Choroid plexus epithelial cell (primary cell): ENCODE measurements around the gene ADGRL1.
A peak's percentile ranks its signal among the peaks of the same experiment; 100 is the strongest.
"Not testable (repeated sequence)": the region's sequence is repeated elsewhere in the genome, so short reads cannot be mapped to it uniquely, and the experiment has no call there.

Experiments
- DNase-seq: peaks from one replicate; pipeline ENCODE4 v3.0.0-alpha.2; 2010; ENCODE audit warnings: low read depth
- H3K4me3 ChIP-seq: 2 replicates; pipeline ENCODE4 v1.5.1; 2011; ENCODE audit warnings: low read depth, mild to moderate bottlenecking, control low read depth, low read length, moderate library complexity
- TF ChIP-seq, protein P1 (sequence below): conservative IDR thresholded peaks from 2 replicates; pipeline ENCODE4 v1.5.1; 2011; ENCODE audit warnings: low read depth, mild to moderate bottlenecking, control low read depth, inconsistent platforms, low read length, moderate library complexity

The ADGRL1 gene

DNA sequence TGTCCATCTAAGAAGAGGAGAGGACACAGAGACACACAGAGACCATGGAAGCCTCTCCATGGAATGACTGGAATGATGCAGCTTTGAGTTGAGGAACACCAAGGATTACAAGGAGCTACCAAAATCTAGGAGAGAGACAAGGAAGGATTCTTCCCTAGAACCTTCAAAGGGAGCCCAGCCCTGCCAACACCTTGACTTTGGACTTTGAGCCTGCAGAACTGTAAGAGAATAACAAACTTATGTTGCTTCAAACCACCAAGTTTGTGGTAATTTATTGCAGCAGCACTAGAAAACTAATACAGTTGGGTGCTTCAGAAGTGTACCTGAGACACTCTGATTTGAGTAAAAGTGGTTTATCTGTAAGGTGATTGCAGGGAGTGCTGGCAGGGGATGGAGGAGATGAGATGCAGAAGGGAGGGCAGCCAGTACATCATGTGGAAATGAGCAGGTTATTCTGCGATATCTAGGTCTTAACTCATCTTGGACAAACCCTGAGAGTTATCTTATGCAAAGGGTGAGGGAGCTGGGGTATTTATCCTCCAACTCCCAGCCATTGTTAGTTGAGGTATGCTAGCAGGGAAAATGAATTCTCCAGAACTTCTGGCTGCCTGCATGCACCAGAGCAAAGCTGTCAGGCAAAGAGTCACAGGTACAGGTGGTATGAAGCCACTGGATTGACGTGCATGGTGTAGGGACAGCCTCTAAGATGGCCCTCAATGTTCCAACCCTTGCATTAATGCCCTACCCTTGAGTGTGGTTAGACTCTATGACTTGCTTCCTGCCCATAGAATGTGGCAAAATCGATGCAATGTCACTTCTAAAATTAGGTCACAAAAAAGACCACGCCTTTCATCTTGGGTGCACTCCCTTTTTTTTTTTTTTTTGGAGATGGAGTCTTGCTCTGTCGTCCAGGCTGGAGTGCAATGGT is 31.3 kb upstream of the ADGRL1 start:
- no peak overlapping the region for H3K4me3 ChIP-seq
- TF ChIP-seq, protein P1, sequence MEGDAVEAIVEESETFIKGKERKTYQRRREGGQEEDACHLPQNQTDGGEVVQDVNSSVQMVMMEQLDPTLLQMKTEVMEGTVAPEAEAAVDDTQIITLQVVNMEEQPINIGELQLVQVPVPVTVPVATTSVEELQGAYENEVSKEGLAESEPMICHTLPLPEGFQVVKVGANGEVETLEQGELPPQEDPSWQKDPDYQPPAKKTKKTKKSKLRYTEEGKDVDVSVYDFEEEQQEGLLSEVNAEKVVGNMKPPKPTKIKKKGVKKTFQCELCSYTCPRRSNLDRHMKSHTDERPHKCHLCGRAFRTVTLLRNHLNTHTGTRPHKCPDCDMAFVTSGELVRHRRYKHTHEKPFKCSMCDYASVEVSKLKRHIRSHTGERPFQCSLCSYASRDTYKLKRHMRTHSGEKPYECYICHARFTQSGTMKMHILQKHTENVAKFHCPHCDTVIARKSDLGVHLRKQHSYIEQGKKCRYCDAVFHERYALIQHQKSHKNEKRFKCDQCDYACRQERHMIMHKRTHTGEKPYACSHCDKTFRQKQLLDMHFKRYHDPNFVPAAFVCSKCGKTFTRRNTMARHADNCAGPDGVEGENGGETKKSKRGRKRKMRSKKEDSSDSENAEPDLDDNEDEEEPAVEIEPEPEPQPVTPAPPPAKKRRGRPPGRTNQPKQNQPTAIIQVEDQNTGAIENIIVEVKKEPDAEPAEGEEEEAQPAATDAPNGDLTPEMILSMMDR = no peak
- no peak for DNase-seq

DNA sequence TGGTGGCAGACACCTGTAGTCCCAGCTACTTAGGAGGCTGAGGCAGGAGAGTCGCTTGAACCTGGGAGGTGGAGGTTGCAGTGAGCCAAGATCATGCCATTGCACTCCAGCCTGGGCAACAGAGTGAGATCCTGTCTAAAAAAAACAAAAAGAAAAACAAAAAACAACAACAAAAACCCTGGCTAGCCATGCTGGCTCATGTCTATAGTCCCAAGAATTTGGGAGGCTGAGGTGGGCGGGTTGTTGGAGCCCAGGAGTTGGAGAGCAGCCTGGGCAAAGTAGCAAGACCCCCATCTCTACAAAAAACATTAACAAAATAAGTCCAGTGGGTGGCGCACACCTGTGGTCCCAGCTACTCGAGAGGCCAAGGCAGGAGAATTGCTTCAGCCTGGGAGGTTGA is 27.0 kb upstream of the ADGRL1 start:
- not testable (repeated sequence) for H3K4me3 ChIP-seq

DNA sequence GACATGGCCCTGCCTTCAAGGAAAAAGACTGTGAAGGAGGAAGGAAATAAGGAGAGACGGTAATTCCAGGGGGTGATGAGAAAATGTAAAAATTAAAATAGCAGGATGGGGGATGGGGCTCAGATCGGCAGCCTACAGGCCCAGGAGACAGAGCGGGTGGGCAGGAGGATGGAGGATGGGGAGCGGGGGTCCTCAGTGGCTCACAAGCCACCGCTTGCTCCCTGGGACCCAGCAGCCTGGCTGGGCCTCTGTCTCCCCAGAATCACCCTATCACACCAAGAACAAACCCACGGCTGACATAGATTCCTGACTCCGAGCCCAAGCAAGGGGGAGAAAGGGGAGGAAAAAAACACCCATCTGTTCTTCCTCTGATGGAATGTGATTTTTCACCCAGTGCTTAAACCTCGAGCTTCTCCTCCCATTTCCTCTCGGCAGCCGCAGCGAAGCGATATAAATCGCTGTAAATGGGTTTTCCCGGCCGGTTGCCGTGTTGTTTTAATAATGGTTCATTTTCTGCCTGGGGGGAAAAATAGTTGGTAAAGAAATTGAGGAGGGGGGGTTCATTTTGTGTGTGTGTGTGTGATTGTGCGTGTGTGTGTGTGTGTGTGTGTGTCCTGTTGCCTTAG is 22.6 kb upstream of the ADGRL1 start:
- DNase-seq = peak; percentile 47
- H3K4me3 ChIP-seq = peak overlapping the region; percentile 8

More for the DNA sequence above, 27.0 kb upstream of the ADGRL1 start:
- DNase-seq = not testable (repeated sequence)

DNA sequence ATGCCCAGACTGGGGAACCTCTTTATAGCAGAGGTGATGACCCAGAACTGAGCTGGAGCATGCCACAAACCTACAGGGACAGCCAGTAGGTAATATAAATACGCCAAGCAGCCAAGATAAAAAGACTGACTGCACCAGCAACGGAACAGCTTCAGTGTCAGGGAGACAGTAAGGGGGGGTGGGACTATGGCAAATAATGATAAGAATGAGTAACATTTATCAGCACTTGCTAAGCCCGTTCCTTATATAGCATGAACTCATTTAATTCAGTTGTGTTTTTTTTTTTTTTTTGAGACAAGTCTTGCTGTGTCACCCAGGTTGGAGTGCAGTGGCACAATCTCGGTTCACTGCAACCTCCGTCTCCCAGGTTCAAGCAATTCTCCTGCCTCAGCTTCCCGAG is 20.5 kb upstream of the ADGRL1 start:
- not testable (repeated sequence) for DNase-seq, H3K4me3 ChIP-seq

DNA sequence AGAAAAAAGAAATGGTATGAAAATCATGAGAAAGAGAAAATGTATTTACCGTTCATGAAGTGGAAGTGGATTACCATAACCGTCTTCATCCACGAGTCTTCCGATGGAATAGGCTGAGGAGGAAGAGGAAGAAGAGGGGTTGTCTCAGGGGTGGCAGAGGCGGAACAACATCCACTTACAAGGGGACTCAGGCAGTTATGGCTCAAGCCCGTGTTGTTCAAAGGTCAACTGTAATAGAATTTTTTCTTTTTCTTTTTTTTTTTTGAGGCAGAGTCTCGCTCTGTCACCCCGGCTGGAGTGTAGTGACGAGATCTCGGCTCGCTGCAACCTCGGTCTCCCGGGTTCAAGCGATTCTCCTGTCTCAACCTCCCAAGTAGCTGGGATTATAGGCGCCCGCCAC is 16.9 kb upstream of the ADGRL1 start:
- no peak overlapping the region for H3K4me3 ChIP-seq
- DNase-seq = no peak
- TF ChIP-seq, protein P1 = no peak

DNA sequence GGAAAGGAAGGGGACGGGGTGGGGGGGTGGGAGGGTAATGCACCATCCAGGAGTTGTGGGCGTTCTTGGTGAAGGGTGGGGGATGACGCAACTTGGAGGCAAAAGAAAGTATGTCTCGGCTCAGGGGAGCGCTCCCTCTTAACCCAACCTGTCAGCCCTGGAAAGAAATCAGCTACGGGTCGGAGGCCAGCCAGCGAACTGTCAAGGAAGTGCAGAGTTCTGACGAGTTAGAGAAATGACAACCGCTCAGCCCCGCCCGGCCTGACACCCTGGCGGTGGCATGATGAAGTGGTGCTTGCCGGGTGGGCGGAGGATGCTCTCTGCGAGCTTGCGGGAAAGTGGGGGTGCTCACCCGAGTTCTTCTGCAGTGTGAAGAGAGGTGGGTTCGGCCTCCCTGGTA is 15.4 kb upstream of the ADGRL1 start:
- not testable (repeated sequence) for H3K4me3 ChIP-seq, DNase-seq
- TF ChIP-seq, protein P1 = peak; percentile 45

DNA sequence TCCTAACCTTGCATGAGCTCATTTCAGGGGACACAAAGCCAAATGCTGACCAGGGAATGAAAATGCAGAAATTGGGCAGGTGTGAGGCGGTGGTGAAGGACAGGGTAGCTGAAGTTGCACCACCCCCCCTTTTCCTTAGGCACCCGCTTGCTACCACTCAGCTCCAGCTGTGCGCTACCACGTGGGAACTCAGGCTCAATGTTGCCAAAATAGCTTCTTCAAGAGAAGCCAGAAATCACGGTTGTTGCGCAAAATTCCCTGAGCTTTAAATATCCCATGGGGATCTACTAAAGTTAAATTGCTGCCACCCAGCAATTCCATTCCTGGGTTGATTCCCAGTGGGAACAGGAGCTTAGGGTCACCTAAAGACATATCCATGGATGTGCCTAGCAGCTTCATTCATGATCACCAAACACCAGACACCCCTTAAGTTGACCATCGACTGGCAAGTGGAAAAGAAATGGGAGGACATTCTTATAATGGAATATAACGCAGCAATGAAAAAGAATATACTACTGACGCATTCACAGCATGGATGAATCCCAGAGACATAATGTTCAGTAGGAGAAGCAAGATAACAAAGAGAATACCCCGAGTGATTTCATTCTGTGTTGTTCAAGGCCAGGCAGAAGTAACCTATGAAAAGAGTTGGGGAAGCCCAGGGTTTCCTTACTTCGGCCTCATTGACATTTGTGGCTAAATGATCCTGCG is 12.8 kb upstream of the ADGRL1 start:
- TF ChIP-seq, protein P1 = no peak
- no peak overlapping the region for H3K4me3 ChIP-seq
- DNase-seq = peak; percentile 29

DNA sequence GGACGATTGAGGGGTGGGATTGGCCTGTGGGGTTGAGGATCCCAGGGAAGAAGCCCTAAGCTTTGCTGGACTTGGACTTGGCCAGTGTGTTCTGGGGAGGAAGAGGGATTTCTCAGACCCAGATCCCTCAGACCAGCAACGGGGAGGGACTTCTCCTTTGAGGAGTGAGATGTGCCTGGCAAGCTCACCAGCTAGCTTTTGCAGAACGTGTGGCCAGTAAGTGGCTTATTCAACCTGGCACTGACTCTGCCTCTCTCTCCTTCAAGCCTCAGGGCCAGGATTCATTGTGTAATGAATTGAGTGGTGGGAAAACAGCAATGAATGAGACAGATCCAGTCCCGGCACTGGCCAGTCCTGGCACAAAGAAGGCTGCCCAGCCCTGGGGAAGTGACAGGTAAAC is 11.9 kb upstream of the ADGRL1 start:
- not testable (repeated sequence) for H3K4me3 ChIP-seq, DNase-seq

DNA sequence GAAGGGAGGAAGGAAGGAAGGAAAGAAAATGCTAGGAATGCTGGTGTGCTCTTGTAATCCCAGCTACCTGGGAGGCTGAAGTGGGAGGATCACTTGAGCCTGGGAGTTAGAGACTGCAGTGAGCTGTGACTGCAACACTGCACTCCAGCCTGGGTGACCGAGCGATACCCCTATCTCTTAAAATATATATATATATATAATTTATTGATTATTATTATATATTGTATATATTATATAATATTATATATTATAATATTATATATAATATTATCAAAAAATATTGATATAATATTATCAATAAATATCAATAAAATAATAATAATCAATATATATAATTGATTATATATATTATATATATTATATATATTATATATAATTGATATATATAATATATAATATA is 8.6 kb upstream of the ADGRL1 start:
- no peak for DNase-seq
- TF ChIP-seq, protein P1 = no peak
- H3K4me3 ChIP-seq = no peak overlapping the region

DNA sequence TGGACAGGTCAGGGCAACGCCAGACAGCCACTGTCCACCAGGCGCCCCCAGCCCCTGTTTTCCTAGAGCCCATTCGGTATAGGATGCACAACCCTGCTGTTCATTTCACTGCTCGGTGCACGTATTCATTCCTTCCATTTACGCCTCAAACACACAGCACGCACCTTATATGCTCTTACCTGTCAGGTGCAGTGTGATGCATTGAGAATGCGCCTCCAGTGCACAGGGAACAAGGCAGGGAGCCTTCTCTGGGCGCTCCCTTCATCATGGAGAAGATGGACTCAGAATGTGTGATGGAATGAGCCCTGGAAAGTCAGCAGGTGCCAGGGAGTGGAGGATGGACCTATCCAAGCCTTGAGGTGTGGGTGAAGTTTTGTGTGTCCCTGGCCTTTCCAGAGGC is 4.2 kb upstream of the ADGRL1 start:
- H3K4me3 ChIP-seq, DNase-seq: not testable (repeated sequence)

DNA sequence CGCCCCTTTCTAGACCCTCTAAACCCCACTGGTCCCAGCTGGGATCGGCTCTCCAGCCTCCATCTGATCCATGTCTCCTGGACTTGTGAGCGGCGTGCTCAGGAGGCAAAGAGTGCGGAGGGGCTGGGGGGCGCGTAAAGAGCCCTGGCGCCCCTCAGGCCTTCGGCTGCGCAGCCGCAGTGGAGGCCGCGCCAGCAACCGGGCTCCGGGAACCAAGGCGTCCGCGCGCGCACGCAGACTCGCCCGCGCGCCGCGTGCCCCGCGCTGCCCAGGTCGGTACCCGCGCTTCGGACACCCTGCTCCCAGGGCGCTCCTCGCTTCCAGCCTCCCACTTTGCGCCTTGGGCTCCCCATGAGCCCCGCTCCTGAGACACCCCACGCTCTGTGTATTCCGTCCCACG is 3.4 kb upstream of the ADGRL1 start:
- H3K4me3 ChIP-seq, DNase-seq: not testable (repeated sequence)

DNA sequence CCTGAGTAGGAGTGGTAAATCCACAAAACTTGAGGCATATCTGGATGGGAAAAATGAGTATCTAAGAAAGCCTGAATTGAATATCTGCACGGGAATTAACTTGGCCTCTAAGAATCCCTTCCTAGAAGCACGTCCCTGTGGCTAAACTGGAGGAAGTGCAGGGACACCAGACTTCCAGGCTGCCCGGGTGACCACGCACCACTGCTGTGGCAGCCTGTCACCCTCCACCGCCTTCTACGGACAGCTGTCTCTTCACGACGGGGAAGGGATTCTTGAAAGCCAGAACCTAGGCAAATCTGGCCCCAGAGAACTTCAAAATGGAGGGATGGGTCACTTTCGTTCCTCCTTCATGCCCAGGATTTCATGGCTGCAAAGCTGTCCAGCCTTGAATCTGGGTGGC is 2.5 kb upstream of the ADGRL1 start:
- DNase-seq, H3K4me3 ChIP-seq: not testable (repeated sequence)
